HepG2 (cell line): ENCODE data around the gene CEACAM16. TPM values are rescaled to one million over a fixed set of nuclear protein-coding genes. Genes with fewer than 3 reads are reported as not detected.

Experiments
- ATAC-seq: fragments of 200-7000 bp; cut with Tn5 transposase; 3 replicates; pipeline ENCODE4 v1.9.1; 2020; ENCODE audit warnings: mild to moderate bottlenecking, moderate library complexity
- BruUV-seq: library from RNA; stranded (reverse); fragments of 400-500 nt; replicated peaks from 2 replicates; lab custom pipeline; 2021; lab: Mats Ljungman, UMichigan
- CTCF ChIA-PET: fragments of 300-600 bp; formaldehyde crosslinking; extraction: SDS; loops from one replicate; lab custom pipeline; 2021; ENCODE audit warnings: low total read pairs, inconsistent platforms, low intra/inter-chr PET ratio; lab: Yijun Ruan, JAX
- POLR2A ChIA-PET: fragments of 350-600 bp; sonication (Branson Sonifier 250); formaldehyde crosslinking; loops from one replicate; lab custom pipeline; 2020; ENCODE audit warnings: antibody characterized with exemption, inconsistent platforms; lab: Yijun Ruan, JAX
- DNase-seq: peaks from one replicate; pipeline ENCODE4 v3.0.0-alpha.2; 2015; ENCODE audit warnings: low spot score
- FAIRE-seq: peaks from 3 replicates; lab custom pipeline; 2011; peaks lifted over from hg19 to GRCh38; lab: Jason Lieb, UNC
- H2AFZ ChIP-seq: one replicate; pipeline ENCODE4 v1.6.1; 2011; ENCODE audit warnings: low read length, inconsistent platforms
- H3K27ac ChIP-seq: fragments of 300-600 bp; 3 replicates; pipeline ENCODE4 v1.8.0; 2011; ENCODE audit warnings: mixed run types, mild to moderate bottlenecking, mixed read lengths, low read length, inconsistent platforms; ENCODE audit not compliant: insufficient read depth; ENCODE audit errors: extremely low read length
- H3K27me3 ChIP-seq, 2 experiments: fragments of 200-600 bp in 1 of 2; 2 replicates in 1 of 2; 3 replicates in 1 of 2; pipeline versions ENCODE4 v1.6.0 to v1.8.0; 2011; ENCODE audit warnings: low read length in 2 of 2, mild to moderate bottlenecking in 2 of 2, moderate library complexity in 2 of 2, inconsistent platforms in 1 of 2; ENCODE audit not compliant: insufficient read depth in 2 of 2, control insufficient read depth in 1 of 2
- H3K36me3 ChIP-seq, 2 experiments: fragments of 200-600 bp in 1 of 2; replicated peaks in 1 of 2; 2 replicates in 1 of 2; 3 replicates in 1 of 2; pipeline versions ENCODE4 v1.5.1 to v1.8.0; 2011; ENCODE audit warnings: low read length in 2 of 2, inconsistent platforms in 1 of 2; ENCODE audit not compliant: insufficient read depth in 2 of 2, control insufficient read depth in 1 of 2
- H3K4me1 ChIP-seq: 2 replicates; pipeline ENCODE4 v1.5.1; 2012; ENCODE audit warnings: low read length, inconsistent platforms; ENCODE audit not compliant: insufficient read depth
- H3K4me2 ChIP-seq: 2 replicates; pipeline ENCODE4 v1.6.0; 2011; ENCODE audit warnings: low read depth, low read length, inconsistent platforms
- H3K4me3 ChIP-seq, 3 experiments: fragments of 200-600 bp in 1 of 3; sonication (generic), shearing (Covaris generic) in 1 of 3; replicated peaks in 1 of 3; 2 replicates each; pipeline ENCODE4 v1.5.1; 2011 to 2016; ENCODE audit warnings: low read length in 3 of 3, inconsistent platforms in 2 of 3, low read depth in 2 of 3, mild to moderate bottlenecking in 2 of 3, control low read depth in 1 of 3, mixed read lengths in 1 of 3; ENCODE audit not compliant: insufficient read depth in 1 of 3
- H3K79me2 ChIP-seq: one replicate; pipeline ENCODE4 v1.6.1; 2011; ENCODE audit warnings: low read length, inconsistent platforms; ENCODE audit not compliant: insufficient read depth
- H3K9ac ChIP-seq: 2 replicates; pipeline ENCODE4 v1.6.0; 2011; ENCODE audit warnings: mild to moderate bottlenecking, low read depth, low read length, inconsistent platforms; ENCODE audit not compliant: insufficient read depth
- H3K9me3 ChIP-seq: 2 replicates; pipeline ENCODE4 v1.5.1; 2012; ENCODE audit warnings: mild to moderate bottlenecking, low read length
- H4K20me1 ChIP-seq: 2 replicates; pipeline ENCODE4 v1.6.0; 2011; ENCODE audit warnings: inconsistent platforms, mild to moderate bottlenecking, low read length, moderate library complexity; ENCODE audit not compliant: insufficient read depth
- ELF4 ChIP-seq: sonication (generic); formaldehyde crosslinking; IDR thresholded peaks from 2 replicates; pipeline ENCODE4 v1.5.0; 2020; ENCODE audit warnings: missing genetic modification reagents, mild to moderate bottlenecking, moderate library complexity, borderline replicate concordance
- HDAC1 ChIP-seq: sonication (generic); formaldehyde crosslinking; IDR thresholded peaks from 2 replicates; pipeline ENCODE4 v1.5.1; 2020; ENCODE audit warnings: mild to moderate bottlenecking, missing genetic modification reagents
- KDM6A ChIP-seq: IDR thresholded peaks from 2 replicates; pipeline ENCODE4 v1.6.1; 2016; ENCODE audit warnings: low read depth
- KLF13 ChIP-seq: sonication (generic); formaldehyde crosslinking; IDR thresholded peaks from 2 replicates; pipeline ENCODE4 v1.4.0; 2020; ENCODE audit warnings: mild to moderate bottlenecking, missing genetic modification reagents
- KMT2B ChIP-seq: IDR thresholded peaks from 2 replicates; pipeline ENCODE4 v1.6.1; 2016; ENCODE audit warnings: missing genetic modification reagents, missing compliant biosample characterization
- MIER3 ChIP-seq: IDR thresholded peaks from 2 replicates; pipeline ENCODE4 v1.6.1; 2016; ENCODE audit warnings: missing compliant biosample characterization, borderline replicate concordance
- PREB ChIP-seq: sonication (generic); formaldehyde crosslinking; IDR thresholded peaks from 2 replicates; pipeline ENCODE4 v1.4.0; 2020; ENCODE audit warnings: missing genetic modification reagents
- RFXAP ChIP-seq: sonication (generic); formaldehyde crosslinking; IDR thresholded peaks from 2 replicates; pipeline ENCODE4 v1.4.0; 2020; ENCODE audit warnings: missing genetic modification reagents, borderline replicate concordance
- SIX4 ChIP-seq: sonication (generic); formaldehyde crosslinking; IDR thresholded peaks from 2 replicates; pipeline ENCODE4 v1.4.0; 2020; ENCODE audit warnings: missing genetic modification reagents
- ZBTB3 ChIP-seq: sonication (generic); formaldehyde crosslinking; IDR thresholded peaks from 2 replicates; pipeline ENCODE4 v1.4.0; 2020; ENCODE audit warnings: low read depth, mild to moderate bottlenecking, moderate library complexity, missing genetic modification reagents, borderline replicate concordance
- ZMYM2 ChIP-seq: sonication (generic); formaldehyde crosslinking; IDR thresholded peaks from 2 replicates; pipeline ENCODE4 v1.8.0; 2022; ENCODE audit warnings: mild to moderate bottlenecking, missing genetic modification reagents
- ZMYM3 ChIP-seq: sonication (generic); formaldehyde crosslinking; IDR thresholded peaks from 2 replicates; pipeline ENCODE4 v1.5.1; 2020; ENCODE audit warnings: mild to moderate bottlenecking, missing genetic modification reagents
- ZNF746 ChIP-seq: sonication (generic); formaldehyde crosslinking; IDR thresholded peaks from 2 replicates; pipeline ENCODE4 v1.8.0; 2022; ENCODE audit warnings: mild to moderate bottlenecking, missing genetic modification reagents
- ZNF788 ChIP-seq: sonication (generic); formaldehyde crosslinking; IDR thresholded peaks from 2 replicates; pipeline ENCODE4 v1.5.0; 2020; ENCODE audit warnings: mild to moderate bottlenecking, missing genetic modification reagents, borderline replicate concordance
- ZNF879 ChIP-seq: sonication (generic); formaldehyde crosslinking; IDR thresholded peaks from 2 replicates; pipeline ENCODE4 v1.8.1; 2023; ENCODE audit warnings: missing genetic modification reagents
- WGBS: methylation state at CpG from one replicate; pipeline ENCODE4 v1.1.6; 2017; ENCODE audit warnings: low lambda C conversion rate; 5-methylcytosine and 5-hydroxymethylcytosine counted together
- in situ Hi-C: cut with HindIII; loops from 2 replicates; pipeline ENCODE4 v1.10.0; 2017; ENCODE audit warnings: low pct_unique_long_range_greater_than_20kb; ENCODE audit not compliant: extremely low pct_ligation_motif_present
- intact Hi-C: fragments of 100-400 bp; cut with micrococcal nuclease; formaldehyde crosslinking; loops from one replicate; pipeline ENCODE4 v1.10.0; 2022; ENCODE audit not compliant: unreplicated experiment
- polyA plus RNA-seq, 8 experiments: library from polyadenylated mRNA; depleted of rRNA in 3 of 8; stranded (reverse) in 7 of 8; unstranded in 1 of 8; fragments of >200 nt; fragmentation: Illumina TruSeq in 4 of 8; extraction: Trizol in 4 of 8; gene quantifications; 2 replicates each; pipeline versions ENCODE4 v1.2.1 to v1.2.3, GENCODE V29; 2011 to 2016; ENCODE audit warnings: low read depth in 4 of 8, missing spikeins in 1 of 8, mixed read lengths in 1 of 8; ENCODE audit not compliant: insufficient read depth in 1 of 8
- total RNA-seq, 5 experiments: library from RNA; depleted of rRNA; stranded (reverse); fragments of >200 nt; fragmentation: Illumina TruSeq; extraction: Trizol; gene quantifications; 2 replicates each; pipeline ENCODE4 v1.2.3, GENCODE V29; 2016; ENCODE audit warnings: low read depth in 1 of 5
- TF ChIP-seq, protein P1 (sequence below): sonication (generic); formaldehyde crosslinking; IDR thresholded peaks from 2 replicates; pipeline ENCODE4 v1.4.0; 2020; ENCODE audit warnings: mild to moderate bottlenecking, missing genetic modification reagents
- TF ChIP-seq, protein P2 (sequence below): IDR thresholded peaks from 2 replicates; pipeline ENCODE4 v1.6.1; 2016; ENCODE audit warnings: missing compliant biosample characterization, missing genetic modification reagents, borderline replicate concordance
- TF ChIP-seq, protein P3 (sequence below): sonication (generic); formaldehyde crosslinking; IDR thresholded peaks from 2 replicates; pipeline ENCODE4 v1.4.0; 2020; ENCODE audit warnings: missing genetic modification reagents

The CEACAM16 gene
- total and polyA plus RNA-seq, 2 of the 13 experiments (the other 11 are each of a cell fraction or from before 2014, with no cell fraction given): not detected

DNA sequence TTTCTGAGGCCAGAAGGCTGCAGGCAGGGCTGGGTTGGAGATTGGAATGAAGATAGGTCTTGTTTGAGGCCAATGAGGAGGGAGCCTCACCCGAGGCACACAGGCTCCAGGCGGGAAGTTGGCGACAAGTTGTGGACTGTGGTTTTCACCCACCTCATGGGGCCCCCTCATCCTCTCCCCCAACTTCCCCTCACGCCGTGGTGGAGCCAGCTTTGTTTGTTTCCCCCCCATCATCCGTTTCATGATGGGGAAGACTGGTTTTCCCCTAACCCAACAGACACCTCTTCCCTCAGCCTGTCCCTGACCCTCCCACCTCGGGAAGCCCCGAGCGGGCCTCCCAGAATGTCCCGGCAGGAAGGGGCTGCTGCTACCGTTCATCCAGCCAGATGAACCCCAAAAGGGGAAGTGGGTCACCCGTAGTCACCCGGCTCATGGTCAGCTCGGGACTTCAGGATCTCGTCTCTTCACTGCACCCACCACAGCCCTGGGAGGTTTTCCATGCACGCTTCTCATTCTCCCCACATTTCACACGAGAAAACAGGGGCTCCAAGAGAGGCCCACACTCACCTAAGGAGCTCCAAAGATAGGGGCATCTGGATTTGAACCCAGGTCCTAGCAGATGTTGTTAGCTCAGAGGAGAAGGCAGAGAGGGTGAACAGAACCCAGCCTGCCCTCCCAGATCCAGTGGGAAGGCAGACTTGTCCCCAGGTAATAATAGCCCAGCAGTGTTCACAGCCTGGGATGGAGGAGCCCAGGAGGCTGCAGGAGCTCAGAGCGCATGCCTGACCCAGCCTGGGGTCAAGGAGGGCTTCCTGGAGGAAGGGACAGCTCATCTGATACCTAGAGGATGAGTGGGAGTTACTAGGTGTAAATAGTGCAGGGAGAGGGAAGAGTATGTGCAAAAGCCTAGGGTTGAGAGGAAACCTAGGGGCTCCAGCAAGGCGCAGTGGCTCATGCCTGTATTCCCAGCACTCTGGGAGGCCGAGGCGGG, 23.5 kb downstream of the CEACAM16 start:
- intact Hi-C loops: no loop called here
- DNase-seq: no peak
- H3K9me3 ChIP-seq: no peaks in the 10 kb centered on the region
- H3K4me2 ChIP-seq: peak overlapping the region; percentile 63
- WGBS: 34% methylated on average over 21 of the region's 21 CpGs
- H3K27ac ChIP-seq: peak overlapping the region; percentile 51
- no peaks in the 10 kb centered on the region for H3K36me3 ChIP-seq
- no peaks in the 10 kb centered on the region for H4K20me1 ChIP-seq
- H2AFZ ChIP-seq: no peak overlapping the region
- H3K4me3 ChIP-seq: peak overlapping the region in 2 of 3 experiments; percentile 29 to 54; a peak in 4 of 6 replicates
- H3K9ac ChIP-seq: peak overlapping the region; percentile 41
- ChIA-PET POLR2A (interaction anchor here (1.1 to 8.0 kb wide), 5 partner anchors 9 to 123 kb away, joined by 4 to 94 read pairs (median 6); partner anchors contain the start of gene NECTIN2), CTCF (interaction anchor here (1.4 to 2.3 kb wide), 2 partner anchors 32 to 33 kb away, joined by 4 to 18 read pairs; no protein-coding TSS in a partner anchor)
- no peak for ATAC-seq
- in situ Hi-C loops: loop anchor here (5.0 kb wide), 2 partner anchors 35 kb away; no protein-coding TSS in a partner anchor
- H3K4me1 ChIP-seq: peaks cover 86% of the 10 kb centered on the region
- no peaks in the 10 kb centered on the region; a peak in 1 of 5 replicates for H3K27me3 ChIP-seq
- peaks cover 10% of the 10 kb centered on the region for H3K79me2 ChIP-seq
- no TSS peak for BruUV-seq
- FAIRE-seq: no peak
- no peak for TF ChIP-seq ZBTB3 (CRISPR knock-in tag)
- 0 out of 2 replicates have a peak, but pooled peaks have one; percentile 26 for TF ChIP-seq ZNF788 (CRISPR knock-in tag)
- no peak for TF ChIP-seq PREB (CRISPR knock-in tag)
- TF ChIP-seq, protein P1, sequence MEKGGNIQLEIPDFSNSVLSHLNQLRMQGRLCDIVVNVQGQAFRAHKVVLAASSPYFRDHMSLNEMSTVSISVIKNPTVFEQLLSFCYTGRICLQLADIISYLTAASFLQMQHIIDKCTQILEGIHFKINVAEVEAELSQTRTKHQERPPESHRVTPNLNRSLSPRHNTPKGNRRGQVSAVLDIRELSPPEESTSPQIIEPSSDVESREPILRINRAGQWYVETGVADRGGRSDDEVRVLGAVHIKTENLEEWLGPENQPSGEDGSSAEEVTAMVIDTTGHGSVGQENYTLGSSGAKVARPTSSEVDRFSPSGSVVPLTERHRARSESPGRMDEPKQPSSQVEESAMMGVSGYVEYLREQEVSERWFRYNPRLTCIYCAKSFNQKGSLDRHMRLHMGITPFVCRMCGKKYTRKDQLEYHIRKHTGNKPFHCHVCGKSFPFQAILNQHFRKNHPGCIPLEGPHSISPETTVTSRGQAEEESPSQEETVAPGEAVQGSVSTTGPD: no peak
- TF ChIP-seq KLF13 (CRISPR knock-in tag): no peak
- TF ChIP-seq RFXAP (CRISPR knock-in tag): 0 out of 2 replicates have a peak, but pooled peaks have one; percentile 32
- no peak for TF ChIP-seq KMT2B (CRISPR knock-in tag)
- 0 out of 2 replicates have a peak, but pooled peaks have one; percentile 35 for TF ChIP-seq MIER3
- TF ChIP-seq, protein P2, sequence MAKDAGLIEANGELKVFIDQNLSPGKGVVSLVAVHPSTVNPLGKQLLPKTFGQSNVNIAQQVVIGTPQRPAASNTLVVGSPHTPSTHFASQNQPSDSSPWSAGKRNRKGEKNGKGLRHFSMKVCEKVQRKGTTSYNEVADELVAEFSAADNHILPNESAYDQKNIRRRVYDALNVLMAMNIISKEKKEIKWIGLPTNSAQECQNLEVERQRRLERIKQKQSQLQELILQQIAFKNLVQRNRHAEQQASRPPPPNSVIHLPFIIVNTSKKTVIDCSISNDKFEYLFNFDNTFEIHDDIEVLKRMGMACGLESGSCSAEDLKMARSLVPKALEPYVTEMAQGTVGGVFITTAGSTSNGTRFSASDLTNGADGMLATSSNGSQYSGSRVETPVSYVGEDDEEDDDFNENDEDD (CRISPR knock-in tag): peak; percentile 45; the same call in 1 of the 2 replicates
- no peak for TF ChIP-seq ZNF746 (CRISPR knock-in tag)
- TF ChIP-seq SIX4 (CRISPR knock-in tag): no peak
- TF ChIP-seq KDM6A: no peak
- 0 out of 2 replicates have a peak, but pooled peaks have one; percentile 17 for TF ChIP-seq HDAC1 (CRISPR knock-in tag)
- TF ChIP-seq ZMYM3 (CRISPR knock-in tag): peak; percentile 86
- no peak for TF ChIP-seq ELF4
- no peak for TF ChIP-seq ZNF879 (CRISPR knock-in tag)
- TF ChIP-seq ZMYM2 (CRISPR knock-in tag): peak; percentile 24
- TF ChIP-seq, protein P3, sequence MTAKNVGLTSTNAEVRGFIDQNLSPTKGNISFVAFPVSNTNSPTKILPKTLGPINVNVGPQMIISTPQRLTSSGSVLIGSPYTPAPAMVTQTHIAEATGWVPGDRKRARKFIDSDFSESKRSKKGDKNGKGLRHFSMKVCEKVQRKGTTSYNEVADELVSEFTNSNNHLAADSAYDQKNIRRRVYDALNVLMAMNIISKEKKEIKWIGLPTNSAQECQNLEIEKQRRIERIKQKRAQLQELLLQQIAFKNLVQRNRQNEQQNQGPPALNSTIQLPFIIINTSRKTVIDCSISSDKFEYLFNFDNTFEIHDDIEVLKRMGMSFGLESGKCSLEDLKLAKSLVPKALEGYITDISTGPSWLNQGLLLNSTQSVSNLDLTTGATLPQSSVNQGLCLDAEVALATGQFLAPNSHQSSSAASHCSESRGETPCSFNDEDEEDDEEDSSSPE (CRISPR knock-in tag): 0 out of 2 replicates have a peak, but pooled peaks have one; percentile 16
